Neuronal stem cell (in vitro differentiated cells): ENCODE measurements around the gene DPY19L2.
"Not testable (repeated sequence)": the region's sequence is repeated elsewhere in the genome, so short reads cannot be mapped to it uniquely, and the experiment has no call there.

Experiments
- DNase-seq: peaks from one replicate; pipeline ENCODE4 v3.0.0-alpha.2; 2013; ENCODE audit warnings: low spot score
- H2AFZ ChIP-seq: one replicate; pipeline ENCODE4 v1.6.1; 2013; ENCODE audit warnings: mild to moderate bottlenecking, low read length, inconsistent platforms
- H2AK5ac ChIP-seq: 2 replicates; pipeline ENCODE4 v1.6.1; 2013; ENCODE audit warnings: low read depth, mild to moderate bottlenecking, inconsistent platforms, low read length, moderate library complexity, mixed read lengths
- H2BK120ac ChIP-seq: 2 replicates; pipeline ENCODE4 v1.6.1; 2013; ENCODE audit warnings: low read depth, mild to moderate bottlenecking, inconsistent platforms, low read length, moderate library complexity, mixed read lengths
- H2BK12ac ChIP-seq: one replicate; pipeline ENCODE4 v1.6.1; 2013; ENCODE audit warnings: low read length, inconsistent platforms
- H2BK15ac ChIP-seq: 2 replicates; pipeline ENCODE4 v1.6.1; 2013; ENCODE audit warnings: mild to moderate bottlenecking, low read length, inconsistent platforms, mixed read lengths
- H2BK5ac ChIP-seq: one replicate; pipeline ENCODE4 v1.6.1; 2013; ENCODE audit warnings: inconsistent platforms, mild to moderate bottlenecking, low read length, moderate library complexity
- H3K14ac ChIP-seq: one replicate; pipeline ENCODE4 v1.6.1; 2013; ENCODE audit warnings: low read length, inconsistent platforms
- H3K18ac ChIP-seq: 2 replicates; pipeline ENCODE4 v1.6.1; 2013; ENCODE audit warnings: low read length, inconsistent platforms
- H3K23ac ChIP-seq: 2 replicates; pipeline ENCODE4 v1.6.1; 2013; ENCODE audit warnings: low read depth, mild to moderate bottlenecking, mixed read lengths, low read length, inconsistent platforms; ENCODE audit not compliant: poor library complexity
- H3K27ac ChIP-seq: replicated peaks from 3 replicates; pipeline ENCODE4 v1.5.1; 2013; ENCODE audit warnings: low read length, inconsistent platforms
- H3K27me3 ChIP-seq, 3 experiments: 2 replicates each; pipeline ENCODE4 v1.6.1; 2013; ENCODE audit warnings: low read length in 3 of 3, mild to moderate bottlenecking in 2 of 3, inconsistent platforms in 1 of 3, low read depth in 1 of 3, mixed read lengths in 1 of 3, moderate library complexity in 1 of 3; ENCODE audit not compliant: control insufficient read depth in 3 of 3, insufficient read depth in 3 of 3
- H3K36me3 ChIP-seq, 2 donors: replicated peaks in 1 of 2; 2 replicates each; pipeline ENCODE4 v1.6.1; 2013; ENCODE audit warnings: low read length in 2 of 2; ENCODE audit not compliant: control insufficient read depth in 2 of 2, insufficient read depth in 2 of 2
- H3K4ac ChIP-seq: 2 replicates; pipeline ENCODE4 v1.6.1; 2013; ENCODE audit warnings: inconsistent platforms, mild to moderate bottlenecking, low read length, moderate library complexity
- H3K4me1 ChIP-seq, 2 donors: 1 replicate in 1 of 2; 2 replicates in 1 of 2; pipeline ENCODE4 v1.6.1; 2013; ENCODE audit warnings: low read length in 2 of 2, low read depth in 1 of 2; ENCODE audit not compliant: control insufficient read depth in 2 of 2, insufficient read depth in 1 of 2
- H3K4me2 ChIP-seq: one replicate; pipeline ENCODE4 v1.6.1; 2013; ENCODE audit warnings: mild to moderate bottlenecking, low read length, inconsistent platforms; ENCODE audit not compliant: insufficient read depth, poor library complexity, severe bottlenecking
- H3K4me3 ChIP-seq, 2 donors: 2 replicates each; pipeline ENCODE4 v1.5.1; 2013; ENCODE audit warnings: low read length in 2 of 2, mild to moderate bottlenecking in 2 of 2, inconsistent platforms in 1 of 2, moderate library complexity in 1 of 2
- H3K79me1 ChIP-seq: one replicate; pipeline ENCODE4 v1.6.1; 2013; ENCODE audit warnings: low read depth, mild to moderate bottlenecking, inconsistent platforms, low read length, moderate library complexity
- H3K9ac ChIP-seq: one replicate; pipeline ENCODE4 v1.6.1; 2013; ENCODE audit warnings: mild to moderate bottlenecking, low read depth, low read length, inconsistent platforms; ENCODE audit not compliant: poor library complexity
- H3K9me3 ChIP-seq, 2 donors: replicated peaks in 1 of 2; 2 replicates each; pipeline versions ENCODE3 to v1.6.1; 2013; ENCODE audit warnings: low read length in 2 of 2, mild to moderate bottlenecking in 2 of 2, inconsistent platforms in 1 of 2, low read depth in 1 of 2, mixed read lengths in 1 of 2, moderate library complexity in 1 of 2; ENCODE audit not compliant: control insufficient read depth in 2 of 2, insufficient read depth in 1 of 2
- H4K8ac ChIP-seq: one replicate; pipeline ENCODE4 v1.6.1; 2013; ENCODE audit warnings: low read depth, mild to moderate bottlenecking, inconsistent platforms, low read length, moderate library complexity
- H4K91ac ChIP-seq: one replicate; pipeline ENCODE4 v1.6.1; 2013; ENCODE audit warnings: low read length, low read depth, mild to moderate bottlenecking, inconsistent platforms; ENCODE audit not compliant: poor library complexity
- WGBS, 2 donors: extraction: QIAGEN DNeasy Blood & Tissue Kit; methylation state at CpG; one replicate each; pipeline ENCODE4 v1.1.7; 2013; ENCODE audit warnings: missing lambda C conversion rate in 2 of 2, mixed read lengths in 1 of 2; ENCODE audit not compliant: insufficient read length in 2 of 2, insufficient replicate concordance in 1 of 2; ENCODE audit errors: extremely low coverage in 2 of 2; 5-methylcytosine and 5-hydroxymethylcytosine counted together

The DPY19L2 gene

GRCh38 chr12:63624258-63624657 is 44.0 kb downstream of the DPY19L2 start:
- not testable (repeated sequence) for H4K8ac ChIP-seq, H3K4me3 ChIP-seq, H2AFZ ChIP-seq, H3K9me3 ChIP-seq, H2AK5ac ChIP-seq, H3K4me1 ChIP-seq, H2BK120ac ChIP-seq, H3K23ac ChIP-seq, H3K27ac ChIP-seq, H3K9ac ChIP-seq, H3K4me2 ChIP-seq, DNase-seq, H3K4ac ChIP-seq, H3K18ac ChIP-seq, H2BK5ac ChIP-seq, H3K14ac ChIP-seq, H4K91ac ChIP-seq, H2BK15ac ChIP-seq, H3K36me3 ChIP-seq, H3K79me1 ChIP-seq, H2BK12ac ChIP-seq, H3K27me3 ChIP-seq
- no CpG with 5 or more reads among the region's 4 CpGs for WGBS, 2 donors

- H3K79me1 ChIP-seq, DNase-seq, H4K8ac ChIP-seq, H2BK5ac ChIP-seq, H2BK12ac ChIP-seq, H3K27ac ChIP-seq, H2BK120ac ChIP-seq, H3K27me3 ChIP-seq, H2BK15ac ChIP-seq, H3K9me3 ChIP-seq, H2AK5ac ChIP-seq, H4K91ac ChIP-seq, H3K23ac ChIP-seq, H3K9ac ChIP-seq, H3K36me3 ChIP-seq, H3K4ac ChIP-seq, H3K18ac ChIP-seq, H2AFZ ChIP-seq, H3K4me1 ChIP-seq, H3K4me2 ChIP-seq, H3K14ac ChIP-seq, H3K4me3 ChIP-seq: not testable (repeated sequence)
- no CpG with 5 or more reads among the region's 1 CpG for WGBS, 2 donors
Observed at GRCh38 chr12:63615544-63615943, 52.7 kb downstream of the DPY19L2 start.

- H3K27me3 ChIP-seq, H4K91ac ChIP-seq, H3K18ac ChIP-seq, H3K36me3 ChIP-seq, H3K4me2 ChIP-seq, H2BK12ac ChIP-seq, H2BK15ac ChIP-seq, H3K4ac ChIP-seq, H3K9me3 ChIP-seq, H3K4me3 ChIP-seq, DNase-seq, H2BK120ac ChIP-seq, H3K79me1 ChIP-seq, H3K4me1 ChIP-seq, H2AK5ac ChIP-seq, H4K8ac ChIP-seq, H3K27ac ChIP-seq, H3K9ac ChIP-seq, H2AFZ ChIP-seq, H3K23ac ChIP-seq, H3K14ac ChIP-seq, H2BK5ac ChIP-seq: not testable (repeated sequence)
- no CpG with 5 or more reads among the region's 2 CpGs for WGBS, 2 donors
Observed at GRCh38 chr12:63611285-63611684, 57.0 kb downstream of the DPY19L2 start.

GRCh38 chr12:63609281-63609680 is 59.0 kb downstream of the DPY19L2 start:
- not testable (repeated sequence) for H3K27me3 ChIP-seq, H2AFZ ChIP-seq, H2BK5ac ChIP-seq, H3K14ac ChIP-seq, H3K4me2 ChIP-seq, H3K23ac ChIP-seq, H2BK120ac ChIP-seq, H3K4me1 ChIP-seq, H3K18ac ChIP-seq, H3K4me3 ChIP-seq, H2BK15ac ChIP-seq, H3K4ac ChIP-seq, H3K36me3 ChIP-seq, H4K91ac ChIP-seq, H3K79me1 ChIP-seq, H3K9me3 ChIP-seq, H3K27ac ChIP-seq, DNase-seq, H2AK5ac ChIP-seq, H4K8ac ChIP-seq, H3K9ac ChIP-seq, H2BK12ac ChIP-seq
